SK-N-MC (cell line): ENCODE data around the gene POTEF.
"Not testable (repeated sequence)": the region's sequence is repeated elsewhere in the genome, so short reads cannot be mapped to it uniquely, and the experiment has no call there.

Experiments
- EZH2 ChIP-seq: fragments of 200-600 bp; sonication (generic); IDR thresholded peaks from one replicate; pipeline ENCODE4 v1.6.1; 2017; ENCODE audit warnings: antibody characterized with exemption
- POLR2AphosphoS5 ChIP-seq: IDR thresholded peaks from 2 replicates; pipeline ENCODE4 v1.6.1; 2012; ENCODE audit warnings: mild to moderate bottlenecking, low read depth, low read length, borderline replicate concordance

DNA sequence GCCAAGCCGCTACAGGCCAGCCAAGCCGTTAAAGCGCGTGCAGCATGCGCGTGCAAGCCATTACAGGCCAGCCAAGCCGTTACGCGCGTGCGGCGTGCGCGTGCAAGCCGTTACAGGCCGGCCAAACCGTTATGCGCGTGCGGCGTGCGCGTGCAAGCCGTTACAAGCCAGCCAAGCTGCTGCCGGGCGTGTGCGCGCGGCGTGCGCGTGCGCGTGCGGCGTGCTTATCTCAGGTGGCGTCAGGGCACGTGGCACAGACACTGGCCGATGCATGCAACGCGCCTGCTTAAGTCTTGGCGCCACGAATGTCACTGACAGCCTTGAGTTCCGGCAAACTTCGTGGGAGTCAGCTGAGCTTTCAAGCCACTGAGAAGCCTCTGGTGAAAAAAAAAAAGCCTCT lies 8.1 kb downstream of the POTEF start:
- TF ChIP-seq POLR2AphosphoS5, EZH2: not testable (repeated sequence)
